NB4 (cell line): ENCODE results near the gene TMEM94.

Experiments
- POLR2A ChIP-seq: IDR thresholded peaks from 2 replicates; pipeline ENCODE4 v1.6.1; 2011; ENCODE audit warnings: mild to moderate bottlenecking; ENCODE audit not compliant: insufficient read length; ENCODE audit errors: extremely low read depth
- TF ChIP-seq, protein P1 (sequence below): IDR thresholded peaks from one replicate; pipeline ENCODE4 v1.5.1; 2012; ENCODE audit warnings: low read depth, low read length

DNA sequence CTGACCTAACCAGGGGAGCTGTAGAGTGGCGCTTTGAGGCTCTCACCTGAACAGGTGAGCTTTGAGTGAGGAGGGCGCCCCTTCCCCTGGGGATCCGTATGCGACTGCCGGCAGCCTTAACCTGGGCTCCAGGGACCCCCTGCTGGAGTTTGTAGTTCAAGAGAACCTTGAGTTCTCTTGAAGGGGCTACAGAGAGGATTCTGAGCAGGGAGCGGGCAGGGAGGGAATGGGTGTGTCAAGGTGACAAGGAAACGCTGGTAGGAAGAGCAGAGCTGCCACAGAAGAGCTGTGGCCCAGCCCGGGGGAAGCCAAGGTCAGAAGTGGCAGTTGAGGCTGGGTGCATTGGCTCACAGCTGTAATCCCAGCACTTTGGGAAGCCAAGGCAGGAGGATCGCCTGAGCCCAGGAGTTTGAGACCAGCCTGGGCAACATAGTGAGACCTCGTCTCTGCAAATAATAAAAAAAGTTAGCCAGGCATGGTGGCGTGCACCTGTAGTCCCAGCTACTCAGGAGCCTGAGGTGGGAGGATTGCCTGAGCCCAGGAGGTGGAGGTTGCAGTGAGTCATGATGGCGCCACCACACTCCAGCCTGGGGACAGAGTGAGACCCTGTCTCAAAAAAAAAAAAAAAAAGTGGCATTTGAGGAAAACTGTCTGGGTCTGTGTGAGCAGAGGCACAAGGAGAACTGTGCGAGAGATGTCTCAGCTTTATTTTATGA lies 70.3 kb downstream of the TMEM94 start:
- TF ChIP-seq, protein P1, sequence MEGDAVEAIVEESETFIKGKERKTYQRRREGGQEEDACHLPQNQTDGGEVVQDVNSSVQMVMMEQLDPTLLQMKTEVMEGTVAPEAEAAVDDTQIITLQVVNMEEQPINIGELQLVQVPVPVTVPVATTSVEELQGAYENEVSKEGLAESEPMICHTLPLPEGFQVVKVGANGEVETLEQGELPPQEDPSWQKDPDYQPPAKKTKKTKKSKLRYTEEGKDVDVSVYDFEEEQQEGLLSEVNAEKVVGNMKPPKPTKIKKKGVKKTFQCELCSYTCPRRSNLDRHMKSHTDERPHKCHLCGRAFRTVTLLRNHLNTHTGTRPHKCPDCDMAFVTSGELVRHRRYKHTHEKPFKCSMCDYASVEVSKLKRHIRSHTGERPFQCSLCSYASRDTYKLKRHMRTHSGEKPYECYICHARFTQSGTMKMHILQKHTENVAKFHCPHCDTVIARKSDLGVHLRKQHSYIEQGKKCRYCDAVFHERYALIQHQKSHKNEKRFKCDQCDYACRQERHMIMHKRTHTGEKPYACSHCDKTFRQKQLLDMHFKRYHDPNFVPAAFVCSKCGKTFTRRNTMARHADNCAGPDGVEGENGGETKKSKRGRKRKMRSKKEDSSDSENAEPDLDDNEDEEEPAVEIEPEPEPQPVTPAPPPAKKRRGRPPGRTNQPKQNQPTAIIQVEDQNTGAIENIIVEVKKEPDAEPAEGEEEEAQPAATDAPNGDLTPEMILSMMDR: no peak
- TF ChIP-seq POLR2A: no peak
